Measurements from ENCODE around the gene HEPH.
"Not testable (repeated sequence)": the region's sequence is repeated elsewhere in the genome, so short reads cannot be mapped to it uniquely, and the experiment has no call there.

The HEPH gene

DNA sequence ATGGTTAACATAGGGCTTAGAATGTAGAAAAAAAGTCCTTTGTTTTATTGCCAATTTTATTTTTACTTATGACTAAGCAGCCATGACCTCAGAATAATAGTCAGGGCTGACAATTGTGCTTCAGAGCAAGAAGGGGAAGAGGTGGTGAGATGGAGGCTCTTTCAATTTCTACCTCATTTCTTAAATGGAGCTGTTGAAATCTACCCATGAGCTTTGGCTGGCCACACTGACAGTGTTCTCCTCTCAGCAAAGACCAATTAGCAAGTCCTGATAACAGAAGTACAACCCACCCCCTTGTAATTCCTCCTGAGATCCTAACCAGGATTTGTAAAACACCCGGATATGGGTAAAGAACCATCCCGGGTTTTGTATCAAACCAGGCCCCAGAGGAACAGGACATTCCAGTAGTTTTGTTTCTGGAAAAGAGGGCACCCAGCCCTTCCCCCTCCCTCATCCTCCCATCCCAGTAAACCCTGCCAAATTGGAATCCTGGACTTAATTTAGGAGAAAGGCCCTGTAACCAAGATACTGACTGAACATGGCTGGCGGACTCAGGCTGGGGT, at the start of gene HEPH:
TSS of gene HEPH (plus strand) at position 399 of the 563 bp plus-strand sequence. CDS start 6,324 bp downstream, outside the sequence.
- DNase-seq, result no peak

- not testable (repeated sequence) for DNase-seq
Observed at GRCh38 chrX:66118722-66119121, 45.3 kb upstream of the HEPH start.

DNA sequence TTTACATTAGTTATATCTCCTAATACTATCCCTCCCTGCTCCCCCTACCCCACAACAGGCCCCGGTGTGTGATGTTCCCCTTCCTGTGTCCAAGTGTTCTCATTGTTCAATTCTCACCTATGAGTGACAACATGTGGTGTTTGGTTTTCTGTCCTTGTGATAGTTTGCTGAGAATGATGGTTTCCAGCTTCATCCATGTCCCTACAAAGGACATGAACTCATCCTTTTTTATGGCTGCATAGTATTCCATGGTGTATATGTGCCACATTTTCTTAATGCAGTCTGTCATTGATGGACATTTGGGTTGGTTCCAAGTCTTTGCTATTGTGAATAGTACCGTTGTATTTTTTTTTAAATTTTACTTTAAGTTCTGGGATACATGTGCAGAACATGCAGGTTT, 42.7 kb upstream of the HEPH start:
- not testable (repeated sequence) for DNase-seq

DNA sequence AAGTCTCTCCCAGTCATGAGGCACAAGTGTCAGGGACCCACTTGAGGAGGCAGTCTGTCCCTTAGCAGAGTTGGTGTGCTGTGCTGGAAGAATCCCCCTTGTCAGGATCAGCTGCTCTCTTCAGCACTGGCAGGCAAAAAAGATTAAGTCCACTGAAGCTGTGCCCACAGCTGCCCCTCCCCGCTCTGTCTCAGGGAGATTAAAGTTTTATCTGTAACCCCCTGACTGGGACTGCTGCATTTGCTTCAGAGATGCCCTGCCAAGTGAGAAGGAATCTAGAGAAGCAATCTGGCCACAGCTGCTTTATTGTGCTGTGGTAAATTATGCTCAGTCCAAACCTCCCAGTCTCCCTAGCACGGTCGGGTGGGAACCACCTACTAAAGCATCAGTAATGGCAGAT, 37.4 kb upstream of the HEPH start:
- no peak for DNase-seq

- DNase-seq, result no peak
Observed at GRCh38 chrX:66130469-66130868, 33.6 kb upstream of the HEPH start.

DNA sequence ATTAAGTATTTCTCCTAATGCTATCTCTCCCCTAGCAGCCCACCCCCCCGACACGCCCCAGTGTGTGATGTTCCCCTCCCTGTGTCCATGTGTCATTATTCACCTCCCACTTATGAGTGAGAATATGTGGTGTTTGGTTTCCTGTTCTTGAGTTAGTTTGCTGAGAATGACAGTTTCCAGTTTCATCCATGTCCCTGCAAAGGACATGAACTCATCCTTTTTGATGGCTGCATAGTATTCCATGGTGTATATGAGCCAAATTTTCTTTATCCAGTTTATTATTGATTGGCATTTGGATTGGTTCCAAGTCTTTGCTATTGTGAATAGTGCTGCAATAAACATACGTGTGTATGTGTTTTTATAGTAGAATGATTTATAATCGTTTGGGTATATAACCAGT, 28.8 kb upstream of the HEPH start:
- not testable (repeated sequence) for DNase-seq

- DNase-seq, result no peak
Observed at GRCh38 chrX:66142351-66142750, 21.7 kb upstream of the HEPH start.

- no peak for DNase-seq
Observed at GRCh38 chrX:66144258-66144657, 19.8 kb upstream of the HEPH start.

GRCh38 chrX:66149519-66149918, 14.5 kb upstream of the HEPH start:
- no peak for DNase-seq

- no peak for DNase-seq
Observed at GRCh38 chrX:66150163-66150562, 13.9 kb upstream of the HEPH start.

GRCh38 chrX:66162331-66162822, 1.7 kb upstream of the HEPH start:
- no peak for DNase-seq

DNA sequence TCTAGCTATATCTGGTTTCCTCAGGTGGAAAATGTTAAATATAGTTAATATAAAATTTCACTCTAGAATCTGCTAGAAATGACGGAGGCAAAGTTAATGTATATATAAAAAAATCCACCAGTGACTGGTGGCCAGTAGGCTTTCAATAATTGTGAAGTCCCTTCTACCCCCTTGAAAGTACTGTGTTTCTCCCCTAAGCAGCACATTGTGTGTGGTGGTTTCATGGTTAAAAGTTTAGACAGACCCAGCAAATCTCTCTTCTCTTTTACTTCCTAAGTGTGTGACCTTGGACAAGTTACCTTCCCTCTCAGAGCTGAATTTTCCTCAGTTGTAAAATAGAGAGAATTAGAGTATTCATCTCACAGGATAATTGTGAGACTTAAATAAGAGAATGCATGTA, 600 bp upstream of the HEPH start:
- DNase-seq, result no peak

DNA sequence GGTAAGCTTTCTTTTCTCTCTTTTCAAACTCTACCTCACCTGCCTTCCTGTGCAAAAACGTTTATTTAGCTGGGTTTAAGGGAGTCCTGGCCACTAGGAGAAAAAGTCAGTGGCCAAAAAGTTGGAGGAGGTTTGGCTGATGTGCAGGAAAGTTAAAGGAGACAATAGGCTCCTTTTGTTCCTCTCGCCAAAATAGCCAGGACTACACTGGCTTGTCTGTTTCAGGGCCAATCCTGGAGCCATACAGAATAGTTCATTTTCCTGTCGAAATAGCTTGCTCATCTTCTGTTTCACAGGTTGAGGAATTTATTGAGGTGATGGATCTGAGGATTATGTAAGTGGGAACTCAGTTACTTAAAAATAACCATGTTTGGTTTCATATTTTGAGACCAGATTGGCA, 423 bp downstream of the HEPH start:
- DNase-seq, result no peak

GRCh38 chrX:66164931-66165330, 884 bp downstream of the HEPH start:
- DNase-seq, result no peak

DNA sequence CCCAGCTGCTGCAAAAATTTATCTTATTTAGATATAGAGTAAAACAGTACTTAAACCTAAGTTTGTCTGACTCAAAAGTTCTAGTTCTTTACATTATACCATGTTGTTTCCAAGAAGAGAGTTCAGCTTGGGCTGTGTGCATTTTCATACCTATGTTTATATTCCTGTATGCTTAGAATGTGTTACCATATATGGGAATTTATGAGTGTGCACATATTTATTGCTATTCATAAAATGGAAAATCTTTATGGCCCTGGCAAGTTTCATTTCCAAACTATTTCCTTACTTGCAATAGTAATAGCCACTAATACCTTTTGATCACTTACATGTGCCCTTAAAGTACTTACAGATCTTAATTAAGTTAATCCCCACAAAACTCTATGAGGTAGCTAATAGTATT, 2.6 kb downstream of the HEPH start:
- DNase-seq, result no peak

- no peak for DNase-seq
Observed at GRCh38 chrX:66167431-66167830, 3.4 kb downstream of the HEPH start.

DNA sequence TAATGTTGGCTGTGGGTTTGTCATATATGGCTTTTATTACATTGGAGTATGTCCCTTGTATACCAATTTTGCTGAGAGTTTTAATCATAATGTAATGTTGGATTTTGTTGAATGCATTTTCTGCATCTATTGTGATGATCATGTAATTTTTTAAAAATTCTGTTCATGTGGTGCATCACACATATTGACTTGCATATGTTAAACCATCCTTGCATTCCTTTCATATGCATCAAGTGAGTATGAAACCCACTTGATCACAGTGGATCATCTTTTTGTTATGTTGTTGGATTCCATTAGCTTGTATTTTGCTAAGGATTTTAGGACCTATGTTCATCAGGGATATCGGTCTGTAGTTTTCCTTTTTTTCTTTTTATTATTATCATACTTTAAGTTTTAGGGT, 12.1 kb downstream of the HEPH start:
- DNase-seq, result no peak

DNA sequence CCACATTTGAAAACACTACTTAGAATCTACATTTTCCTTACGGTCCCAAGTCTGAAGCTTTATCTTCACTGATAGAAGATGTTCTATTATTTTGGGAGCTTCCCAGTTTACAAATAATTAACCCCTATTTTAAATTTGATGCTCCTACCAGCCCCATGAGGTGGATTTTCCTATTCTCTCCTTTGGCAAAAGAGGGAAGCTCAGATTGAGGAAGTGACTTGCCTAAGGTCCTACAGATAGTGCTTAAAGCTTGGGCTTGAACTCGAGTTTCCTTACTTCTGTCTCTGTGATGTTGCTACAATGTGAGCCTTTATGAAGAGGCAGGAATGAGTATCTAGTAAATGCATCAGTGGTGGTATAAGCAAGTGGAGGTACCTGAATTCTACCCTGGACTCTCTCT, 27.5 kb downstream of the HEPH start:
- no peak for DNase-seq

DNA sequence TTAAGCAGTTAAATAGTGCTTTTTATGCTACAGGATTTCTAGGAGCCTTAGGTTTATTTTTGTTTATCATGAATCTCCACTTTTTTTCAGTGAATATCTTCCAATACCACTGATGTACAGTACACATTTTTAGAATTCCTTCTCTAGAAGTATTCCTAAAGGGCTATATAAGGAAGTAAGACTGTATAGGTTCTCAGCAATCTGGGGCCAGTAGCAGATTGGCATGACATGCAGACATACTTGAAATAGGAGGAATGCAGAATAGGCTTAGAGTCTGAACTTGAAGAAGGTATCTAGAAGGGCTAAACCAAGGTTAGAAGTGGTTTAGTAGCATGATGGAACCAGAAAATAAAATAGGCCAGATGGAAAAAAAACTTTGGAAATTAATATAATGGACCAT, 29.8 kb downstream of the HEPH start:
- no peak for DNase-seq

DNA sequence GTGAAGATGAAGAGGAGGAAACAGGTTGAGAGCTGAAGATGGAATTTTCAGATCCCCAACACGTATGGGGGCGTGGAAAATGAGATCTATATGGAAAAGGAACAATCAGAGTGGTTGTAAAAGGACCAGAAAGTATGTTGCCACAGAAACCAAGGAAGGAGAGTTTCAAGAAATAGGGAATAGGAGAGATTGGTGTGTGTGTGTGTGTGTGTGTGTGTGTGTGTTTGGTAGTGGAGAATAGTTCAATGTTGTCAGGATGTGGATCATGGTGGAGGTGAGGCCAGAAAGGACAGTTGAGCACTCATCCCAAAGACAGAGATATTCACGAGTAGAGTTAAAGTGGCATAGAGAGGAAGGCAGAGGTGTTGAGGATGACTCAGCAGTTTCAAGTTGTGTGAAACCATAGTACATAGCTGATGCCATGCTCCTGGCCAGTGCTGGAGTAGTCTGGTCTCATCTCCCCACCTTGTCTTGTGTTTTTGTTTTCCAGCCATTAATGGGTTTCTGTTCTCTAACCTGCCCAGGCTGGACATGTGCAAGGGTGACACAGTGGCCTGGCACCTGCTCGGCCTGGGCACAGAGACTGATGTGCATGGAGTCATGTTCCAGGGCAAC, 36.1 kb downstream of the HEPH start:
- no peak for DNase-seq

DNA sequence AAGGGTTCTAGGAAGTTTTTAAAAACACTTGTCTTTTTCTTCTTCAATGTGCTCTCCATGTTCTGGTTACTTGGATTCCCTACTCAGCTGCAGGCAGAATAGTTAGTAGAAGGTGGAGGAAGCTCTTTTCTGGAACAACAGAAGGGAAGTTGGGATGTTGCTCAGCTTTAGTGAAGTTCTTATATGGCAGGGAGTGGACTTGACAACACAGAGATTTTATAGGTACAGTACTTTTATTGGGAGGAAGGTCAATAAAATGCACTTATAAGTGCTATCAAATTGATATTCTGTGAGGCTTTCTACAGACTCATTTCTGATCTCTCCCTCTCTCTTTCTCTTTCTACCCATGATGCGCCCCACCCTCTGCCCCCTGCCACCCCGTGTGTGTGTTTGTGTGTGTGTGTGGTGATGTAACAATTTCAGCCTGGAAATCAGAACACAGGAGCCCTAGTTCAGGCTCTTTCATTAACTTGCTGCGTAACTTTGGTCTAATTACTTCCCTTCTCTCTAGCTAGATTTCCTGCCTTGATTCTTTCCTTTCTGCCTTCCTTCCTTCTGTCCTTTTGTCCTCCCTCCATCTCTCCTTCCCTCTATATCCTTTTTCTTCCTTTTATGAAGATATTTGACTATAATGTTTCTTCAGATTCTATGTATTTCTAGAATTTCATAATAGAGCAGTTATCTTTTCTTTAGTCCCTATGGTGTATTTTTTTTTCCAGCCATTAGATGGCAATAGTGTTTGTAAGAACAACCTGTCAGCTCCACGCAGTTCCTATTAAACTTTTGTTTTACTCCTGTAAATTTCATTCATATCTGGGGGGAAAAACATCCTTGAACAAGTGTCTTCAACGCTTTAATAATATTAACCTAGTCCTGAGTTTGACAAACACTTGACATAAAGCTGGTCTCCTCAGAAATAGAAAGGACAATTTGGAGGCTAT, 37.1 kb downstream of the HEPH start:
- DNase-seq, result no peak

DNA sequence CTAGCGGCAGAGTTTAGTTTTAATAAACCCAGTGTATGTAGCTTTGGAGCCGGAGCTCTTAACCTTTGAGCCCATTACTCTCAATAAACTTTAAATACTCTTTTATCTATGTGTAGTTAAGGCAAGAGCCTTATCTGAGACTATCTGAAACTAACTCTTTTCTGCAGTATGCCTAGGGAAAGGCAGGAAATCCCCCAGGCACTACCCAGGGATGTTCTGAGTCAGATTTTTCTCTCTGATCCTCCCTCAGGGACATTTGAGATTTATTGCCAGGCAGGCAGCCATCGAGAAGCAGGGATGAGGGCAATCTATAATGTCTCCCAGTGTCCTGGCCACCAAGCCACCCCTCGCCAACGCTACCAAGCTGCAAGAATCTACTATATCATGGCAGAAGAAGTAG, 39.1 kb downstream of the HEPH start:
- no peak for DNase-seq

DNA sequence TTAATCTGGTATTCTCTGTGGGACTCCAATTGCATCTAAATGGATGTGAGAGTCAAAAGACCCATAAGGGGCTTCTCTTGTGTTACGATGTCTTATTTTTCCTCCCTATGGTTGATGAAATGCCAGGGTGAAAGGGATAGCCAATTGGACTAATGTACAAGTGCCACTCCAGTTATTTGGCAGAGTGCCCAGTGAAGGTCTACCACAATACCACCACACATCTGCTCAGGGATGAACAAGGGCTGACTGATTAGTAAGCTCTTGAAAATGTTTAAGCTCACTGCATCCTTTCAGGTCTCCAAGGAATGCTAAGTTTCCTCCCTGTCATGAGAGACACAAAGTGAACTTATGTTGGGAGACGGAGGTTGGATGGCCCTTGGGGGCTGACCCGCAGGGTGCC, 57.8 kb downstream of the HEPH start:
- no peak for DNase-seq

GRCh38 chrX:66232296-66232695, 68.2 kb downstream of the HEPH start:
- no peak for DNase-seq

Data from NCI-H1417 treated with DMSO at 0.1 percent for 48 hours (cell line).